A204.1 (cell line): ENCODE results near the gene ADAM10.
"Not testable (repeated sequence)": the region's sequence is repeated elsewhere in the genome, so short reads cannot be mapped to it uniquely, and the experiment has no call there.

Experiments
- FAIRE-seq: peaks from 2 replicates; lab custom pipeline; 2012; peaks lifted over from hg19 to GRCh38; lab: Jason Lieb, UNC

Gene ADAM10

DNA sequence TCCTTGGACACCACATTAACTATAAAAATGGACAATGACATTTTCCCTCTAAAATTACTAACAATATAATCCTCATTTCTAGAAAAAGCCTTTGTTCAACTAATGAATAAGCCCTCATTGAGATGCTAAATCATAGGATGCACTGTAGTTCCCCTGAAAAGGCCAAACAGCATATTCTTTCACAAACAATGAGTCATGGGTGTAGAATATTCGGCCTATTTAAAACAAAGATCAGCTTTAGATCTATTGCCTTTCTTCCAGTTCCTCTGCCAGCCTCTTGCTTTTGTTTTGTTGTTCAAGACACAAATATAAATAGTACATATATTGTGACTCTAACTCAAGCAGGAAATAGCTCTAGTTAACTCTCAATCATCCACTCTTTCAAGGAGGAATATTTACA is 82.5 kb downstream of the ADAM10 start:
- FAIRE-seq: no peak

GRCh38 chr15:58665672-58666071 is 83.8 kb downstream of the ADAM10 start:
- no peak for FAIRE-seq

DNA sequence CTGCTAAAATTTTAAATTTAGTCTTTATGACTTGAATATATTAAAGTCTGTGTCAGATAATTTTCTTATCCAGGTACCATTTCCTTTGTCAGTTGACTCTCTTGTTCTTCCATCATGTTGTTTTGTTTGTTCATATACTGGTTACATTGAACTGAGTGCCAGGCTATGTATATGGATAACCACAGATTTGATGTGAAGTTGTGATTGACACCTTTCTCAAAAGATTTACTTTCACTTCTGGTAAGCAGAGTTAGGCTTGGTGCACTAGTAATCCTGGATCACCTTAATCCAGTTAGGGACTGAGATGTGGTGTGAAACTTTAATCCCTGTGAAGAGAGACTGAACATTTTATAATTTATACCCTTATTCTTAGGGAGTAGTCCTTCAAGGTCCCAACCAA is 99.4 kb downstream of the ADAM10 start:
- no peak for FAIRE-seq

DNA sequence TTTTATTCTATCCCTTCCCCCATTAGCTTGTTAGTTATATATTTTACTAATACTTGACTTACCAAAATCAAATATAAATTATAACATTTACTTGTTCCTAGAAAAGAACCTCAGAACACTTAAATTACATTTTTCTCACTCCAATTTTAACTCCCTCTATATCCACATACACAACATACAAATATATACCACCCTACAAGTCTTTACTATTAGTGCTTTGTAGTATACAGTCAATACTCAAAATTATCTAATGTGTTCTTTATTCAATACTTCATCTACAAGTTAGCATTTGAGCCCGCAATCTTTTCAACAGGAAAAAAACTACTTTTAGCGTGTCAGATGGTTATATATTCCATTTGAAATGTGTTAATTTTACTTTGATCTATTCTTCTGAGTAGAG is 100.3 kb downstream of the ADAM10 start:
- no peak for FAIRE-seq

- FAIRE-seq: no peak
Measured at GRCh38 chr15:58643996-58644395, 105.5 kb downstream of the ADAM10 start.

DNA sequence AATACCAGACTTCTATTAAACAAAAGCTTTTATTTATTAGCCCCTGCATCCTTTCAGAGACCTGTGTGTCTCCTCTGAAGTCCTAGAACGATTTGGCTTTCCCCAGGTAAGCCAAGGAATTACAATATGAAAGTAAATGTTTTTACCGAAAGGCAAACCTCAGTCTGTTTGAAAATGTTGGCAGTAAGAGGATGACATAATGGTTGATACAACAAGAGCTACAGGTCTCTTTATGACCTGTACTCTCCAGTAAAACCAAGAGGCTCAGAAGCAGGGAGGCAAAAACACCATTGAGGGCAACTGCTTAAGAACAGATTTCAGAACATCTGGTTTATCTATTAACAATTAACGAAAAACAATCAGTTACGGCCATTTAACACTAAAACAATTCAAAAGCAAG is 107.8 kb downstream of the ADAM10 start:
- no peak for FAIRE-seq

DNA sequence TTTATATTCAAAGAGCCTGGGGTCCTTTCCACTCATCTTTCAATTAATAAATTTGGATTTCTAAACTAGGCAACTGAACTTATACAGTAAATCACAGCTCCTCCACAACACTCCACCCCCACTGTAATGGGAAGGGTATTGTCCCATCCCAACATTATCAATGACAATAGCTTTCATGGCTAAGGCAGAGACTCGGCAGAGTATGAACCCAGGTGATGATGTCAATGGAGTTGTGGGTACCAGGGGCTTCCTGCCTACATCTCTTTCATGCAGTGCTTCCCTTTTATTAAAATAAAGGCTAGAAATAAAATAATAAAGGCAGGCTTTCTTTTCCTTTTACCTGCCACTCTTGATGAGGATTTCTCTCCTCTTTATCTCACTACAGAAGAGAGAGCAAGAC is 109.5 kb downstream of the ADAM10 start:
- FAIRE-seq: no peak

- FAIRE-seq: no peak
Measured at GRCh38 chr15:58639002-58639756, 110.3 kb downstream of the ADAM10 start.

GRCh38 chr15:58632789-58633188 is 116.7 kb downstream of the ADAM10 start:
- FAIRE-seq: no peak

GRCh38 chr15:58631319-58631718 is 118.2 kb downstream of the ADAM10 start:
- FAIRE-seq: no peak

GRCh38 chr15:58629625-58630024 is 119.9 kb downstream of the ADAM10 start:
- no peak for FAIRE-seq

DNA sequence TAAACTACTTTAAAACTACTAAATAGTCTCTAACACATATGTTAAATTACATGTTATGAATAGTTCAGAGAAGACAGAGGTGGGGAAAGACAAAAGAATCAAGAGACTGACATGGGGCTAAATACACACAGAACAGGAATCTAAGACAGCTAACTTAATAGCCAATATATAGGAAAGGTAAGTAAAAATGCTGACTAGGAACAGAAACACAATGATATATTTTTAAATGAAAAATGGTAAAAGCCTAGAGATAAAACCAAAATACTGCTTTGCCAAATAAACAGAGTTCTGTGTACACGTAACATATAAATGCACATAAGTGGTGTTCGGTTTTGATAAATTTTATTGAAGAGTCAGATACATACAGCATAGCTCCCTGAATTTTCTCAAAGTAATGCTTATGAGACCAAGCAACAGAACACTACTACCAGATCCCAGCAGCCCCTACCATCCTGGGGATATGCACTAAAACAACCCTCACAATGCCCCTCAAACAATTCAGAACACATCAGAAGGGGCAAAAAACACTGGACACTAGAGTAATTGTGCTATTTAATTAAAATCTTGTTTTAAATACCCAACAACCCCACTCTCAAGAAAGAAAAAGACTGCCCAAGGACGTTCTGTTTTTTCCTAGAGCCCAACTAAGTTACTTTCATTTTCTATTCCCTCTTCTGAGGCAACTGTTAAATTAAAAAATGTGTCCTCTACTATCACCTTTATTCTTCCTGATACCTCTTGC is 121.1 kb downstream of the ADAM10 start:
- peak; percentile 34 for FAIRE-seq

DNA sequence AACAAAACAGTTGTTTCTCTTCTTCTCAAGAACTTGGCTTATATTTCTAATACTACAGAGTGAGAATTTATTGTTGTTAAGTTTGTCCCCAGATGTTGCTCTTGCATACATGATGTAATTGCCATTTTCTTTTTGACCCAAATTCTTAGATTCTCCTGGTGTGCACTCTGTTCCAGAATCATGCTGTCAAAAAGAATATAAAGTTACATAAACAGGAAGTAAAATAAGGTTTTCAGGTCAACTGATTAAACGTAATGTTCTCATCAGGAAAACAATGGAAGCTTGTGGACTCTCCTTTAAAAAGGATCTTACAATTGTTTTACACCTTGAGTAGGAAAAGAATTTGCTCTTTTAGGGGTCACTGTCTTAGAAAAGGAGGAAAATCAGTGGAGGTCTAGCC is 121.8 kb downstream of the ADAM10 start:
- FAIRE-seq: no peak

GRCh38 chr15:58627046-58627445 is 122.5 kb downstream of the ADAM10 start:
- FAIRE-seq: no peak

GRCh38 chr15:58626378-58626777 is 123.1 kb downstream of the ADAM10 start:
- no peak for FAIRE-seq

DNA sequence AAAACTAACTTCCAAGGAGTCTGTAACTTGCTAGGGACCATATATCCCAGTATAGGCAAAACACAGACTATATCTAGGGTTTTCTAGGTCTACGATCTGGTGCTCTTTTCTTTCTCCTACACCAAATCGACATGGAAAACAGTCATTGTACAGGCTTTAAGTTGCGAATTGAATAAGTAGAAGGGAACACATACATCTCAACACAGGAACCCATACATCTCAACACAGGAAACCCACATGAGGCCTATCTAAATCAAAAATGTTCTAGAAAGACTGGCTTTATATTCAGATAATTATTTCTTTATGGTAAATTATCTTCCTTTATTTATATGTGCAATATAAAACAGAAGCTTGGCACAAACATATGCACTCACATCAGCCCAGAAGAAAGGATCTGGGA is 126.6 kb downstream of the ADAM10 start:
- no peak for FAIRE-seq

- not testable (repeated sequence) for FAIRE-seq
Measured at GRCh38 chr15:58620268-58620667, 129.2 kb downstream of the ADAM10 start.

DNA sequence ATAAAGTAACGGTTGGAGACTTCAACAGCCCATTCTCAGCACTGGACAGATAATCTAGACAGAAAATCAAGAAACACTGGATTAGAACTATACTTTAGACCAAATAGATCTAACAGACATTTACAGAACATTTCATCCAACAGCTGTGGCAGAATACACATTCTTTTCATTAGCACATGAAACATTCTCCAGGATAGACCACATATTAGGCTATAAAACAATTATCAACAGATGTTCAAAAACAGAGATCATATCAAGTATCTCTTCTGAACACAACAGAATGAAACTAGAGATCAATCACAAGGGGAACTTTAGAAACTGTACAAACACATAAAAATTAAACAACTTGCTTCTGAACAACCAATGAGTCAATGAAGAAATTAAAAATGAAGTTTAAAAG is 133.3 kb downstream of the ADAM10 start:
- FAIRE-seq: no peak

- no peak for FAIRE-seq
Measured at GRCh38 chr15:58611731-58612676, 137.5 kb downstream of the ADAM10 start.

GRCh38 chr15:58608711-58609110 is 140.8 kb downstream of the ADAM10 start:
- FAIRE-seq: no peak

GRCh38 chr15:58608129-58608590 is 141.3 kb downstream of the ADAM10 start:
- FAIRE-seq: no peak

DNA sequence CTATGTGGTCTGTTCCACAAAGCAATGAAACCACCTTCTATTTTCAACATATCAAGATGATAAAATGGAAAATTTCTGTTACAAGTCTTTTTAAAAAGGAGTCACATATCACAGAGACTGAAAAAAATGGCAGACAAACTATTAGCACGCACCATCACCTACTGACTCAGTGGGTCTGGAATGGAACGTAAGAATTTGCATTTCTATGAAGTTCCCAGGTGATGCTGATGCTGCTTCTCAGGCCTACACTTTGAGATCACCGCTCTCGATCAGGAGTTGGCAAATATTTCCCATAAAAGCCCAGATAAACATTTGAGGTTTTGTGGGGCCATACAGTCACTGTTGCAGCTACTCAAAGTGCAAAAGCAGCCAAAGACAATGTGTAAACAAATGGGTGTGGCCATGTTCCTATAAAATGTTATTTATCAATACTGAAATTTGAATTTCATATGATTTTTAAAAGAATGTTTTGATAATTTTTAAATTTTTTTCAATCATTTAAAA is 142.9 kb downstream of the ADAM10 start:
- FAIRE-seq: no peak
